WTC11 (cell line): ENCODE measurements around the gene TACC2. TPM values are rescaled to one million over a fixed set of nuclear protein-coding genes. Genes with fewer than 3 reads are reported as not detected.

Experiments
- ATAC-seq: fragments of 200-7000 bp; cut with Tn5 transposase; 2 replicates; pipeline ENCODE4 v1.10.0; 2021; ENCODE audit warnings: mild to moderate bottlenecking, moderate library complexity
- CTCF ChIA-PET: fragments of 300-600 bp; sonication (Branson Sonifier 250); formaldehyde crosslinking; loops from one replicate; lab custom pipeline; 2021; ENCODE audit warnings: antibody characterized with exemption; lab: Charles Lee
- POLR2A ChIA-PET: fragments of 350-600 bp; sonication (Branson Sonifier 250); formaldehyde crosslinking; loops from one replicate; lab custom pipeline; 2021; ENCODE audit warnings: antibody characterized with exemption; lab: Charles Lee
- DNase-seq: peaks from one replicate; pipeline ENCODE4 v3.0.0; 2021; ENCODE audit warnings: low spot score
- H3K27ac Mint-ChIP-seq: 2 replicates; pipeline ENCODE4 v1.8.0; 2021; ENCODE audit warnings: mixed read lengths
- H3K27me3 Mint-ChIP-seq: 2 replicates; pipeline ENCODE4 v1.8.0; 2021; ENCODE audit warnings: low read depth, mild to moderate bottlenecking, moderate library complexity, mixed read lengths
- H3K36me3 Mint-ChIP-seq: 2 replicates; pipeline ENCODE4 v1.8.0; 2021; ENCODE audit warnings: mixed read lengths
- H3K4me1 Mint-ChIP-seq: 2 replicates; pipeline ENCODE4 v1.8.0; 2022; ENCODE audit warnings: mixed read lengths
- H3K4me3 Mint-ChIP-seq: 2 replicates; pipeline ENCODE4 v1.8.0; 2021; ENCODE audit warnings: mild to moderate bottlenecking, moderate library complexity, mixed read lengths
- H3K9me3 Mint-ChIP-seq: 2 replicates; pipeline ENCODE4 v1.8.0; 2021; ENCODE audit warnings: mixed read lengths
- ATF2 ChIP-seq: sonication (generic); formaldehyde crosslinking; IDR thresholded peaks from 2 replicates; pipeline ENCODE4 v1.8.1; 2022; ENCODE audit warnings: low read depth, missing genetic modification reagents, borderline replicate concordance
- ATF6 ChIP-seq: sonication (generic); formaldehyde crosslinking; IDR thresholded peaks from 2 replicates; pipeline ENCODE4 v1.8.1; 2023; ENCODE audit warnings: mild to moderate bottlenecking, missing genetic modification reagents
- CREM ChIP-seq: sonication (generic); formaldehyde crosslinking; IDR thresholded peaks from 2 replicates; pipeline ENCODE4 v1.8.1; 2022; ENCODE audit warnings: mild to moderate bottlenecking, missing genetic modification reagents, moderate library complexity
- CTCF ChIP-seq: fragments of 200-600 bp; IDR thresholded peaks from 2 replicates; pipeline ENCODE4 v1.8.0; 2022; ENCODE audit warnings: antibody characterized with exemption
- E2F5 ChIP-seq: sonication (generic); formaldehyde crosslinking; IDR thresholded peaks from 2 replicates; pipeline ENCODE4 v1.8.1; 2022; ENCODE audit warnings: mild to moderate bottlenecking, moderate library complexity, missing genetic modification reagents
- ETV6 ChIP-seq: sonication (generic); formaldehyde crosslinking; IDR thresholded peaks from 2 replicates; pipeline ENCODE4 v1.8.1; 2022; ENCODE audit warnings: mild to moderate bottlenecking, missing genetic modification reagents
- FOXJ3 ChIP-seq: sonication (generic); formaldehyde crosslinking; IDR thresholded peaks from 2 replicates; pipeline ENCODE4 v1.9.0; 2021; ENCODE audit warnings: missing genetic modification reagents, mild to moderate bottlenecking, borderline replicate concordance
- FOXK1 ChIP-seq: sonication (generic); formaldehyde crosslinking; IDR thresholded peaks from 2 replicates; pipeline ENCODE4 v1.8.0; 2022; ENCODE audit warnings: mild to moderate bottlenecking, moderate library complexity, missing genetic modification reagents
- FOXP1 ChIP-seq: sonication (generic); formaldehyde crosslinking; IDR thresholded peaks from 2 replicates; pipeline ENCODE4 v1.8.0; 2022; ENCODE audit warnings: missing genetic modification reagents, mild to moderate bottlenecking, moderate library complexity, borderline replicate concordance
- HMGXB4 ChIP-seq: sonication (generic); formaldehyde crosslinking; IDR thresholded peaks from 2 replicates; pipeline ENCODE4 v1.8.1; 2023; ENCODE audit warnings: mild to moderate bottlenecking, moderate library complexity, missing genetic modification reagents
- KAT7 ChIP-seq: sonication (generic); formaldehyde crosslinking; IDR thresholded peaks from 2 replicates; pipeline ENCODE4 v1.8.1; 2023; ENCODE audit warnings: missing genetic modification reagents, mild to moderate bottlenecking, borderline replicate concordance
- MAX ChIP-seq: sonication (generic); formaldehyde crosslinking; IDR thresholded peaks from 2 replicates; pipeline ENCODE4 v1.8.0; 2022; ENCODE audit warnings: mild to moderate bottlenecking, missing genetic modification reagents
- NR3C1 ChIP-seq: sonication (generic); formaldehyde crosslinking; conservative IDR thresholded peaks from 2 replicates; pipeline ENCODE4 v1.8.1; 2023; ENCODE audit warnings: low read depth, mild to moderate bottlenecking, missing genetic modification reagents
- STAT6 ChIP-seq: sonication (generic); formaldehyde crosslinking; conservative IDR thresholded peaks from 2 replicates; pipeline ENCODE4 v1.8.1; 2023; ENCODE audit warnings: mild to moderate bottlenecking, low read depth, missing genetic modification reagents, moderate library complexity
- TP53 ChIP-seq: sonication (generic); formaldehyde crosslinking; IDR thresholded peaks from 2 replicates; pipeline ENCODE4 v1.8.1; 2023; ENCODE audit warnings: mild to moderate bottlenecking, missing genetic modification reagents
- ZMAT4 ChIP-seq: fragments of 250-450 bp; sonication (Bioruptor Pico); IDR thresholded peaks from 2 replicates; pipeline ENCODE4 v1.9.0; 2021; ENCODE audit warnings: mild to moderate bottlenecking
- total RNA-seq: library from RNA; stranded (reverse); gene quantifications from 3 replicates; pipeline ENCODE4 v1.2.3, GENCODE V29; 2021

Gene TACC2
- total RNA-seq, 1 experiment from 2014 or later, result 28.9 TPM

GRCh38 chr10:122245897-122246296, 256.9 kb downstream of the TACC2 start (continued):
- TF ChIP-seq ATF6 (CRISPR knock-in tag) (no peak), ATF2 (CRISPR knock-in tag) (no peak), CREM (CRISPR knock-in tag) (no peak)

- TF ChIP-seq FOXP1 (CRISPR knock-in tag), result no peak
- no peak for TF ChIP-seq CTCF
- H3K4me1 Mint-ChIP-seq, result peaks cover 2% of the 10 kb centered on the region; the same call in 1 of the 2 replicates
- ChIA-PET POLR2A (no interaction called here), CTCF (interaction anchor here (1.2 kb wide), 1 partner anchor 21 kb away, joined by 3 read pairs; no protein-coding TSS in a partner anchor)
- peaks cover 33% of the 10 kb centered on the region for H3K36me3 Mint-ChIP-seq
- no peaks in the 10 kb centered on the region for H3K9me3 Mint-ChIP-seq
- H3K27ac Mint-ChIP-seq, result peak overlapping the region; percentile 70; the same call in 1 of the 2 replicates
- no peak for ATAC-seq
- no peak overlapping the region for H3K4me3 Mint-ChIP-seq
- no peak for DNase-seq
- no peaks in the 10 kb centered on the region for H3K27me3 Mint-ChIP-seq
Measured at GRCh38 chr10:122246830-122247520, 258.0 kb downstream of the TACC2 start.

GRCh38 chr10:122248356-122249302, 259.7 kb downstream of the TACC2 start:
- H3K27me3 Mint-ChIP-seq, result no peaks in the 10 kb centered on the region
- peaks cover 32% of the 10 kb centered on the region for H3K36me3 Mint-ChIP-seq
- no peak overlapping the region for H3K4me3 Mint-ChIP-seq
- POLR2A ChIA-PET, result no interaction called here
- H3K27ac Mint-ChIP-seq, result no peak overlapping the region
- no peak for ATAC-seq
- CTCF ChIA-PET, result no interaction called here
- H3K4me1 Mint-ChIP-seq, result peaks cover 2% of the 10 kb centered on the region; the same call in 1 of the 2 replicates
- no peaks in the 10 kb centered on the region for H3K9me3 Mint-ChIP-seq
- DNase-seq, result no peak
- TF ChIP-seq FOXJ3 (CRISPR knock-in tag) (no peak), KAT7 (no peak), TP53 (CRISPR knock-in tag) (no peak), NR3C1 (CRISPR knock-in tag) (no peak), E2F5 (CRISPR knock-in tag) (no peak), MAX (CRISPR knock-in tag) (no peak), ZMAT4 (CRISPR knock-in tag) (no peak), FOXK1 (CRISPR knock-in tag) (no peak), ATF2 (CRISPR knock-in tag) (no peak), HMGXB4 (CRISPR knock-in tag) (no peak), ETV6 (CRISPR knock-in tag) (no peak), STAT6 (no peak)
